NT2/D1 (cell line): Measurements from ENCODE around the gene ZNF334.

Source experiments
- YY1 ChIP-seq: IDR thresholded peaks from 2 replicates; pipeline ENCODE4 v1.6.1; 2011; ENCODE audit not compliant: insufficient read length, insufficient read depth
- ZNF274 ChIP-seq: IDR thresholded peaks from 2 replicates; pipeline ENCODE4 v1.6.1; 2011; ENCODE audit warnings: mild to moderate bottlenecking, low read depth, low read length

GRCh38 chr20:46550461-46550860 lies 37.1 kb upstream of the ZNF334 start, which contains the start of gene OCSTAMP:
- no peak for TF ChIP-seq YY1
- TF ChIP-seq ZNF274: no peak
